WTC11 (cell line): ENCODE measurements around the gene DMD.

ENCODE experiments used
- ATF3 ChIP-seq: sonication (generic); formaldehyde crosslinking; conservative IDR thresholded peaks from 2 replicates; pipeline ENCODE4 v1.8.1; 2022; ENCODE audit warnings: mild to moderate bottlenecking, missing genetic modification reagents
- CREM ChIP-seq: sonication (generic); formaldehyde crosslinking; IDR thresholded peaks from 2 replicates; pipeline ENCODE4 v1.8.1; 2022; ENCODE audit warnings: mild to moderate bottlenecking, missing genetic modification reagents, moderate library complexity
- CTCF ChIP-seq: fragments of 200-600 bp; IDR thresholded peaks from 2 replicates; pipeline ENCODE4 v1.8.0; 2022; ENCODE audit warnings: antibody characterized with exemption
- FOXK1 ChIP-seq: sonication (generic); formaldehyde crosslinking; IDR thresholded peaks from 2 replicates; pipeline ENCODE4 v1.8.0; 2022; ENCODE audit warnings: mild to moderate bottlenecking, moderate library complexity, missing genetic modification reagents
- JUN ChIP-seq: sonication (generic); formaldehyde crosslinking; IDR thresholded peaks from 2 replicates; pipeline ENCODE4 v1.8.0; 2023; ENCODE audit warnings: mild to moderate bottlenecking, missing genetic modification reagents
- MLX ChIP-seq: sonication (generic); formaldehyde crosslinking; IDR thresholded peaks from 2 replicates; pipeline ENCODE4 v1.8.1; 2023; ENCODE audit warnings: mild to moderate bottlenecking, missing genetic modification reagents, moderate library complexity
- NFE2L1 ChIP-seq: sonication (generic); formaldehyde crosslinking; IDR thresholded peaks from 2 replicates; pipeline ENCODE4 v1.8.1; 2023; ENCODE audit warnings: missing genetic modification reagents
- NFYB ChIP-seq: sonication (generic); formaldehyde crosslinking; conservative IDR thresholded peaks from 2 replicates; pipeline ENCODE4 v1.8.0; 2022; ENCODE audit warnings: low read depth, missing genetic modification reagents
- NR1H2 ChIP-seq: sonication (generic); formaldehyde crosslinking; IDR thresholded peaks from 2 replicates; pipeline ENCODE4 v1.9.0; 2021; ENCODE audit warnings: mild to moderate bottlenecking, moderate library complexity, missing genetic modification reagents
- RORB ChIP-seq: fragments of 250-450 bp; sonication (Bioruptor Pico); IDR thresholded peaks from 2 replicates; pipeline ENCODE4 v1.9.0; 2021; ENCODE audit warnings: mild to moderate bottlenecking
- USF2 ChIP-seq: sonication (generic); formaldehyde crosslinking; IDR thresholded peaks from 2 replicates; pipeline ENCODE4 v1.8.1; 2023; ENCODE audit warnings: mild to moderate bottlenecking, missing genetic modification reagents, moderate library complexity
- ZBTB43 ChIP-seq: sonication (generic); formaldehyde crosslinking; IDR thresholded peaks from 2 replicates; pipeline ENCODE4 v1.8.1; 2023; ENCODE audit warnings: mild to moderate bottlenecking, missing genetic modification reagents
- ZNF317 ChIP-seq: sonication (generic); formaldehyde crosslinking; IDR thresholded peaks from 2 replicates; pipeline ENCODE4 v1.8.1; 2023; ENCODE audit warnings: low read depth, mild to moderate bottlenecking, moderate library complexity, missing genetic modification reagents, borderline replicate concordance
- ZNF423 ChIP-seq: fragments of 250-450 bp; sonication (Bioruptor Pico); IDR thresholded peaks from 2 replicates; pipeline ENCODE4 v2.1.2; 2022; ENCODE audit warnings: mild to moderate bottlenecking, moderate library complexity

- no peak for TF ChIP-seq ATF3 (CRISPR knock-in tag)
- TF ChIP-seq CTCF = no peak
- no peak for TF ChIP-seq CREM (CRISPR knock-in tag)
- TF ChIP-seq NFE2L1 = no peak
- no peak for TF ChIP-seq MLX (CRISPR knock-in tag)
- no peak for TF ChIP-seq ZNF317 (CRISPR knock-in tag)
- no peak for TF ChIP-seq USF2 (CRISPR knock-in tag)
- TF ChIP-seq NR1H2 (CRISPR knock-in tag) = no peak
- TF ChIP-seq FOXK1 (CRISPR knock-in tag) = no peak
- no peak for TF ChIP-seq ZNF423 (CRISPR knock-in tag)
- TF ChIP-seq RORB = no peak
- TF ChIP-seq ZBTB43 (CRISPR knock-in tag) = no peak
- TF ChIP-seq NFYB (CRISPR knock-in tag) = no peak
- TF ChIP-seq JUN = no peak
Observed at GRCh38 chrX:32268207-32268606, 943.1 kb downstream of the DMD start.
